Kidney (tissue), 14 donors: ENCODE measurements around the gene RO60. TPM values are rescaled to one million over a fixed set of nuclear protein-coding genes. Genes with fewer than 3 reads are reported as not detected.

Source experiments
- DNase-seq, 5 donors: peaks; one replicate each; pipeline ENCODE4 v3.0.0-alpha.2; 2013 to 2020
- FAIRE-seq: peaks from 2 replicates; lab custom pipeline; 2012; peaks lifted over from hg19 to GRCh38; lab: Jason Lieb, UNC
- H3K27ac ChIP-seq, 2 donors: one replicate each; pipeline ENCODE4 v1.7.0; 2013; ENCODE audit warnings: low read depth in 2 of 2, low read length in 2 of 2, inconsistent platforms in 1 of 2
- H3K27me3 ChIP-seq: one replicate; pipeline ENCODE4 v1.7.1; 2013; ENCODE audit warnings: low read length, inconsistent platforms; ENCODE audit not compliant: control insufficient read depth, insufficient read depth
- H3K36me3 ChIP-seq, 3 donors: one replicate each; pipeline versions ENCODE4 v1.7.0 to v1.7.1; 2013; ENCODE audit warnings: low read length in 3 of 3, control low read depth in 1 of 3, inconsistent platforms in 1 of 3; ENCODE audit not compliant: insufficient read depth in 3 of 3, control insufficient read depth in 2 of 3
- H3K4me1 ChIP-seq, 3 donors: one replicate each; pipeline versions ENCODE4 v1.7.0 to v1.7.1; 2013; ENCODE audit warnings: low read length in 3 of 3, inconsistent platforms in 1 of 3, low read depth in 1 of 3; ENCODE audit not compliant: control insufficient read depth in 2 of 3, insufficient read depth in 2 of 3
- H3K4me3 ChIP-seq, 3 donors: one replicate each; pipeline versions ENCODE4 v1.7.0 to v1.8.1; 2013; ENCODE audit warnings: low read length in 3 of 3, control low read depth in 1 of 3, inconsistent platforms in 1 of 3
- H3K9ac ChIP-seq, 3 donors: one replicate each; pipeline versions ENCODE4 v1.7.0 to v1.7.1; 2013; ENCODE audit warnings: low read length in 3 of 3, control low read depth in 1 of 3, inconsistent platforms in 1 of 3
- H3K9me3 ChIP-seq, 3 donors: one replicate each; pipeline versions ENCODE4 v1.7.0 to v1.7.1; 2013; ENCODE audit warnings: low read length in 3 of 3, control low read depth in 1 of 3, inconsistent platforms in 1 of 3; ENCODE audit not compliant: control insufficient read depth in 2 of 3, insufficient read depth in 1 of 3
- CTCF ChIP-seq: IDR thresholded peaks from 3 replicates; pipeline ENCODE4 v1.5.1; 2012; ENCODE audit warnings: mild to moderate bottlenecking, moderate library complexity, borderline replicate concordance; ENCODE audit not compliant: insufficient read depth; ENCODE audit errors: extremely low read depth
- intact Hi-C: fragments of 100-400 bp; cut with DNase I; formaldehyde crosslinking; loops from one replicate; pipeline ENCODE4 v1.11.1; 2022
- polyA plus RNA-seq: library from polyadenylated mRNA; stranded (reverse); fragments of 350-450 nt; fragmentation: Illumina TruSeq; extraction: RNeasy Lipid Tissue Mini Kit (QIAGEN cat#74804); gene quantifications from one replicate; pipeline ENCODE4 v1.2.3, GENCODE V29; 2014; ENCODE audit warnings: low read depth, low replicate concordance; ENCODE audit not compliant: insufficient read depth
- total RNA-seq: library from RNA; stranded (reverse); fragmentation: NEBNext Ultra II Directional; extraction: Animal tissue kit (Norgen Biotek cat#: 25700); gene quantifications from one replicate; pipeline ENCODE4 v1.2.1, GENCODE V29; 2021
- donor health status: control.
- donor health status: control.
- donor health status: control.
- donor health status: control.
- donor health status: control.
- donor health status: DM: yes; HTN: yes; CAD: no.
- donor health status: Normal renal cell carcinoma (clear cell type).

Gene RO60
- total and polyA plus RNA-seq, 2 donors from 2014 or later = 4.8 to 72.0 TPM

GRCh38 chr1:193013707-193014106 lies 45.7 kb upstream of the RO60 start:
- FAIRE-seq = no peak
- no peak for TF ChIP-seq CTCF
- H3K9ac ChIP-seq = no peak overlapping the region
- no peak overlapping the region for H3K27ac ChIP-seq
- peaks cover 0 to 2% (median 0%) of the 10 kb centered on the region in 3 donors for H3K36me3 ChIP-seq
- DNase-seq = no peak
- no peaks in the 10 kb centered on the region for H3K4me1 ChIP-seq
- H3K27me3 ChIP-seq = no peaks in the 10 kb centered on the region
- intact Hi-C loops = loop anchor here (10.0 kb wide), 1 partner anchor 209 kb away; the partner anchor contains the start of gene RGS2
- no peaks in the 10 kb centered on the region for H3K9me3 ChIP-seq
- H3K4me3 ChIP-seq = no peak overlapping the region

GRCh38 chr1:193014400-193014799 lies 45.0 kb upstream of the RO60 start:
- H3K36me3 ChIP-seq = peaks cover 0 to 2% (median 0%) of the 10 kb centered on the region in 3 donors
- H3K4me3 ChIP-seq = no peak overlapping the region
- H3K9ac ChIP-seq = no peak overlapping the region
- DNase-seq (no peak), FAIRE-seq (no peak)
- no peaks in the 10 kb centered on the region for H3K27me3 ChIP-seq
- intact Hi-C loops = loop anchor here (10.0 kb wide), 1 partner anchor 210 kb away; the partner anchor contains the start of gene RGS2
- TF ChIP-seq CTCF = no peak
- no peaks in the 10 kb centered on the region for H3K9me3 ChIP-seq
- no peak overlapping the region for H3K27ac ChIP-seq
- H3K4me1 ChIP-seq = no peaks in the 10 kb centered on the region

GRCh38 chr1:193016788-193017187 lies 42.6 kb upstream of the RO60 start:
- Histone ChIP-seq H3K9ac (no peak overlapping the region), H3K27ac (no peak overlapping the region), H3K9me3 (no peaks in the 10 kb centered on the region), H3K4me3 (no peak overlapping the region), H3K4me1 (no peaks in the 10 kb centered on the region), H3K27me3 (no peaks in the 10 kb centered on the region), H3K36me3 (peaks cover 0 to 2% (median 0%) of the 10 kb centered on the region in 3 donors)
- intact Hi-C loops = loop anchor here (10.0 kb wide), 1 partner anchor 212 kb away; the partner anchor contains the start of gene RGS2
- FAIRE-seq (peak; percentile 55), DNase-seq (no peak)
- TF ChIP-seq CTCF = no peak
